Natural killer cell treated with Interleukin-12 subunit alpha and Interleukin-12 subunit beta and Interleukin-15 and Interleukin-18, amount 100 ng/mL, for 72 hours (primary cell): ENCODE data around the gene FOXJ1. TPM values are rescaled to one million over a fixed set of nuclear protein-coding genes. Genes with fewer than 3 reads are reported as not detected.
A peak's percentile ranks its signal among the peaks of the same experiment; 100 is the strongest.

Source experiments
- ATAC-seq, 2 donors: fragments of 150-1000 bp; cut with Tn5 transposase in 1 of 2; sonication (Bioruptor Pico), chemical (Tn5 transposase) in 1 of 2; 2 replicates each; pipeline ENCODE4 v1.10.0; 2021
- DNase-seq: peaks from one replicate; pipeline ENCODE4 v3.0.0; 2022; ENCODE audit warnings: low spot score
- H3K27ac Mint-ChIP-seq, 2 donors: 1 replicate in 1 of 2; 2 replicates in 1 of 2; pipeline ENCODE4 v1.8.0; 2022; ENCODE audit warnings: mixed read lengths in 2 of 2, mild to moderate bottlenecking in 1 of 2, moderate library complexity in 1 of 2
- H3K27me3 Mint-ChIP-seq, 2 donors: 1 replicate in 1 of 2; 2 replicates in 1 of 2; pipeline ENCODE4 v1.8.0; 2022; ENCODE audit warnings: mixed read lengths in 2 of 2
- H3K36me3 Mint-ChIP-seq: one replicate; pipeline ENCODE4 v1.8.0; 2022; ENCODE audit warnings: mixed read lengths
- H3K4me1 Mint-ChIP-seq, 2 donors: 1 replicate in 1 of 2; 2 replicates in 1 of 2; pipeline ENCODE4 v1.8.0; 2022; ENCODE audit warnings: low read depth in 2 of 2, mixed read lengths in 2 of 2, mild to moderate bottlenecking in 1 of 2
- H3K4me3 Mint-ChIP-seq: one replicate; pipeline ENCODE4 v1.8.0; 2022; ENCODE audit warnings: mixed read lengths
- H3K9me3 Mint-ChIP-seq: 2 replicates; pipeline ENCODE4 v1.8.0; 2022; ENCODE audit warnings: mixed read lengths
- total RNA-seq, 2 donors: library from RNA; stranded (reverse); gene quantifications; one replicate each; pipeline ENCODE4 v1.2.3, GENCODE V29; 2022

Gene FOXJ1
- total RNA-seq, 2 donors from 2014 or later: 0.48 to 0.95 TPM

GRCh38 chr17:76173474-76173873, 32.4 kb upstream of the FOXJ1 start:
- no peak for ATAC-seq
- H3K27ac Mint-ChIP-seq: no peak overlapping the region
- no peak for DNase-seq

GRCh38 chr17:76171706-76172105, 30.7 kb upstream of the FOXJ1 start:
- DNase-seq: no peak
- no peaks in the 10 kb centered on the region for H3K9me3 Mint-ChIP-seq
- no peak overlapping the region for H3K27ac Mint-ChIP-seq
- no peaks in the 10 kb centered on the region for H3K27me3 Mint-ChIP-seq
- peaks cover 14% of the 10 kb centered on the region for H3K36me3 Mint-ChIP-seq
- H3K4me3 Mint-ChIP-seq: no peak overlapping the region
- peaks cover 0 to 4% of the 10 kb centered on the region in 2 donors for H3K4me1 Mint-ChIP-seq
- ATAC-seq: no peak

More at GRCh38 chr17:76173474-76173873, 32.4 kb upstream of the FOXJ1 start:
- Mint-ChIP-seq H3K9me3 (no peaks in the 10 kb centered on the region), H3K36me3 (peaks cover 9% of the 10 kb centered on the region), H3K4me3 (no peak overlapping the region), H3K4me1 (peaks cover 0 to 4% of the 10 kb centered on the region in 2 donors), H3K27me3 (no peaks in the 10 kb centered on the region)

- Mint-ChIP-seq H3K27me3 (no peaks in the 10 kb centered on the region), H3K9me3 (no peaks in the 10 kb centered on the region), H3K4me3 (no peak overlapping the region), H3K27ac (peak overlapping the region in 1 of 2 donors; percentile 70), H3K4me1 (no peaks in the 10 kb centered on the region), H3K36me3 (peaks cover 14% of the 10 kb centered on the region)
- no peak for ATAC-seq
- no peak for DNase-seq
Observed at GRCh38 chr17:76170114-76170513, 29.1 kb upstream of the FOXJ1 start.

- Mint-ChIP-seq H3K4me1 (no peaks in the 10 kb centered on the region), H3K27ac (no peak overlapping the region), H3K27me3 (no peaks in the 10 kb centered on the region), H3K9me3 (no peaks in the 10 kb centered on the region), H3K4me3 (no peak overlapping the region), H3K36me3 (peaks cover 14% of the 10 kb centered on the region)
- ATAC-seq: no peak
- no peak for DNase-seq
Observed at GRCh38 chr17:76166906-76167305, 25.9 kb upstream of the FOXJ1 start.

GRCh38 chr17:76166168-76166567, 25.1 kb upstream of the FOXJ1 start:
- ATAC-seq: no peak
- Mint-ChIP-seq H3K9me3 (no peaks in the 10 kb centered on the region), H3K27ac (no peak overlapping the region), H3K4me3 (no peak overlapping the region), H3K36me3 (peaks cover 14% of the 10 kb centered on the region), H3K4me1 (no peaks in the 10 kb centered on the region), H3K27me3 (no peaks in the 10 kb centered on the region)
- no peak for DNase-seq

DNA sequence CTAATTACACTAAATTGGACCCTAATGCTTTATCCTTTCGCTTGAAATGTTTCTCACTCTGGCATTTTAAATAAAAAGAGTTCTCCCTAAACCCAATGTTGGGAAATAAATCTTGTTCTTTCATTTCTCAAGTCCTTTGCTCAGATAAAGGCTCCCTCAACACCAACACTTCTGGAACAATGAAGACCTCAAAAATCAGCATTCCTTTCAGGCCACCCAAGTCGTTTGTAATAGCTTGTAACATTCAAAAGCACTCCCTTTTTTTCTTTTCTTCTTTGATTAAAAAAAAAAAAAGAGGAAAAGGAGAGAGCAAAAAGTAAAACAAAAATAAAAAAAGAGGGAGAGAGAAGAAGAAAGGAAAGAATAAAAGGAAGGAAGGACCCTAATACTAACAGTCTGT, 23.3 kb upstream of the FOXJ1 start:
- no peak for ATAC-seq
- Mint-ChIP-seq H3K9me3 (no peaks in the 10 kb centered on the region), H3K27me3 (no peaks in the 10 kb centered on the region)

GRCh38 chr17:76163919-76164318, 22.9 kb upstream of the FOXJ1 start:
- ATAC-seq (no peak), DNase-seq (no peak)
- Mint-ChIP-seq H3K27ac (peak overlapping the region in 1 of 2 donors; percentile 74), H3K4me3 (no peak overlapping the region), H3K36me3 (peaks cover 9% of the 10 kb centered on the region), H3K27me3 (no peaks in the 10 kb centered on the region), H3K4me1 (no peaks in the 10 kb centered on the region), H3K9me3 (no peaks in the 10 kb centered on the region)

More for the DNA sequence above, 23.3 kb upstream of the FOXJ1 start:
- DNase-seq: no peak
- Mint-ChIP-seq H3K4me1 (no peaks in the 10 kb centered on the region), H3K36me3 (peaks cover 13% of the 10 kb centered on the region), H3K27ac (peak overlapping the region in 1 of 2 donors; percentile 74), H3K4me3 (no peak overlapping the region)

- H3K4me1 Mint-ChIP-seq: no peaks in the 10 kb centered on the region
- H3K4me3 Mint-ChIP-seq: no peak overlapping the region
- H3K27me3 Mint-ChIP-seq: no peaks in the 10 kb centered on the region
- ATAC-seq (no peak), DNase-seq (peak; percentile 53)
- no peaks in the 10 kb centered on the region for H3K9me3 Mint-ChIP-seq
- no peaks in the 10 kb centered on the region for H3K36me3 Mint-ChIP-seq
- no peak overlapping the region for H3K27ac Mint-ChIP-seq
Observed at GRCh38 chr17:76161619-76162266, 20.7 kb upstream of the FOXJ1 start.

- Mint-ChIP-seq H3K4me1 (no peaks in the 10 kb centered on the region), H3K27ac (no peak overlapping the region), H3K27me3 (no peaks in the 10 kb centered on the region), H3K36me3 (no peaks in the 10 kb centered on the region), H3K4me3 (no peak overlapping the region), H3K9me3 (no peaks in the 10 kb centered on the region)
- ATAC-seq (no peak), DNase-seq (peak; percentile 40)
Observed at GRCh38 chr17:76160896-76161528, 20.0 kb upstream of the FOXJ1 start.

- Mint-ChIP-seq H3K27ac (peak overlapping the region in 1 of 2 donors; percentile 69), H3K9me3 (no peaks in the 10 kb centered on the region), H3K27me3 (no peaks in the 10 kb centered on the region), H3K36me3 (no peaks in the 10 kb centered on the region), H3K4me1 (no peaks in the 10 kb centered on the region), H3K4me3 (no peak overlapping the region)
- DNase-seq (peak; percentile 38), ATAC-seq (no peak)
Observed at GRCh38 chr17:76159157-76159556, 18.1 kb upstream of the FOXJ1 start.

- Mint-ChIP-seq H3K36me3 (no peaks in the 10 kb centered on the region), H3K27me3 (no peaks in the 10 kb centered on the region), H3K4me1 (no peaks in the 10 kb centered on the region), H3K9me3 (no peaks in the 10 kb centered on the region), H3K4me3 (no peak overlapping the region), H3K27ac (no peak overlapping the region)
- no peak for DNase-seq
- ATAC-seq: no peak
Observed at GRCh38 chr17:76157759-76158158, 16.7 kb upstream of the FOXJ1 start.

GRCh38 chr17:76156662-76156991, 15.6 kb upstream of the FOXJ1 start:
- no peak for ATAC-seq
- H3K36me3 Mint-ChIP-seq: no peaks in the 10 kb centered on the region
- no peak overlapping the region for H3K27ac Mint-ChIP-seq

DNA sequence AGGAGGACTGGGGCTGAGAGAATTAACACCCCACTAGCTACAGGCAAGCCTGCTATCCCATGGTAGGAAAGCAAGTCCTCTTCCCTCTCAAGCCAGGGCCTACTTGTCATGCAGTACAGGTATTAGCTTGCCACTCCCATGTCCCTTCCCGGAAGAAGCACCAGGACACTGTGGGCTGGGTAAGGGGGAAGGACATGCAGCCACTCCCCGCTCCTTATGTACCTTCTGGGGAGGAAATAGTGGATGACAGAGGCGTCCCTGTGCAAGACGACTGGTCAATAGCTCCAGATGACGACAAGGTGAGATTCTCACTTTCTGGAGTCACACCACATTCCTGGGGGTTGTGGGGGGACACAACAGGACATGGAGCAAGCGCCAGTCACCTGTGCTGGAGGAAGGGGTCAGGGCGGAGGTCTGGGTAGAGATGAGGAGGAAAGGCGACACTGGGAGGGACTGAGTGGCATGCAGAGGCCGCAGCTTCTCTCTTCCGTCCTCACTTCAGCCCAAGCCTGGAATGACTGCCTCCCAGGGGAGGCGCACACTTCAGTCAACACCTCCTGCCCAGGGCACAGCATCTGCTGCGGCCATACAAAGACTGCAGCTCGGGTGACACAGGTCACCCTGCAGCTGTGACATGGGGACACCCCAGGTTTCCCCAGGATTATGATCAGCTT, 15.1 kb upstream of the FOXJ1 start:
- H3K36me3 Mint-ChIP-seq: no peaks in the 10 kb centered on the region
- H3K27me3 Mint-ChIP-seq: no peaks in the 10 kb centered on the region
- no peak overlapping the region for H3K27ac Mint-ChIP-seq
- ATAC-seq (no peak), DNase-seq (no peak)
- no peaks in the 10 kb centered on the region for H3K9me3 Mint-ChIP-seq
- H3K4me1 Mint-ChIP-seq: no peaks in the 10 kb centered on the region
- H3K4me3 Mint-ChIP-seq: no peak overlapping the region

More at GRCh38 chr17:76156662-76156991, 15.6 kb upstream of the FOXJ1 start:
- peak; percentile 46 for DNase-seq
- Mint-ChIP-seq H3K27me3 (no peaks in the 10 kb centered on the region), H3K9me3 (no peaks in the 10 kb centered on the region), H3K4me3 (no peak overlapping the region), H3K4me1 (no peaks in the 10 kb centered on the region)
